SU-DHL-6 (cell line): ENCODE results near the gene SCUBE1.

Experiments
- CTCF ChIP-seq: fragments of 200-600 bp; sonication (generic); IDR thresholded peaks from one replicate; pipeline ENCODE4 v1.5.1; 2017; ENCODE audit warnings: antibody characterized with exemption, mild to moderate bottlenecking, low read length, moderate library complexity; ENCODE audit not compliant: insufficient read depth, poor library complexity, severe bottlenecking
- EZH2phosphoT487 ChIP-seq: fragments of 200-600 bp; sonication (generic), shearing (Covaris generic); conservative IDR thresholded peaks from 2 replicates; pipeline ENCODE4 v1.6.1; 2018; ENCODE audit warnings: mild to moderate bottlenecking, antibody characterized with exemption, low read length, moderate library complexity, mixed read lengths

GRCh38 chr22:43152357-43153071 is 190.7 kb downstream of the SCUBE1 start:
- TF ChIP-seq CTCF (no peak), EZH2phosphoT487 (no peak)
